ENCODE data around the gene SHC2.
"Not testable (repeated sequence)": the region's sequence is repeated elsewhere in the genome, so short reads cannot be mapped to it uniquely, and the experiment has no call there.

The SHC2 gene

GRCh38 chr19:444677-445210 lies 16.1 kb downstream of the SHC2 start:
- no peak for DNase-seq

- DNase-seq, result no peak
Observed at GRCh38 chr19:443005-443404, 17.8 kb downstream of the SHC2 start.

- DNase-seq, result no peak
Observed at GRCh38 chr19:442085-442484, 18.7 kb downstream of the SHC2 start.

GRCh38 chr19:441213-441836 lies 19.5 kb downstream of the SHC2 start:
- no peak for DNase-seq

- no peak for DNase-seq
Observed at GRCh38 chr19:440391-441212, 20.2 kb downstream of the SHC2 start.

GRCh38 chr19:439167-439900 lies 21.5 kb downstream of the SHC2 start:
- no peak for DNase-seq

GRCh38 chr19:438416-438958 lies 22.3 kb downstream of the SHC2 start:
- DNase-seq, result no peak

GRCh38 chr19:437041-437440 lies 23.8 kb downstream of the SHC2 start:
- no peak for DNase-seq

GRCh38 chr19:436413-436950 lies 24.4 kb downstream of the SHC2 start:
- no peak for DNase-seq

GRCh38 chr19:435707-436412 lies 25.0 kb downstream of the SHC2 start:
- no peak for DNase-seq

GRCh38 chr19:435056-435706 lies 25.7 kb downstream of the SHC2 start:
- DNase-seq, result no peak

- no peak for DNase-seq
Observed at GRCh38 chr19:434152-434960, 26.5 kb downstream of the SHC2 start.

- no peak for DNase-seq
Observed at GRCh38 chr19:430701-431100, 30.1 kb downstream of the SHC2 start.

GRCh38 chr19:428149-428548 lies 32.7 kb downstream of the SHC2 start:
- DNase-seq, result no peak

- not testable (repeated sequence) for DNase-seq
Observed at GRCh38 chr19:427675-428074, 33.2 kb downstream of the SHC2 start.

GRCh38 chr19:426725-427445 lies 33.9 kb downstream of the SHC2 start:
- DNase-seq, result no peak

- DNase-seq, result no peak
Observed at GRCh38 chr19:425056-425455, 35.8 kb downstream of the SHC2 start.

- no peak for DNase-seq
Observed at GRCh38 chr19:424546-424945, 36.3 kb downstream of the SHC2 start.

- DNase-seq, result no peak
Observed at GRCh38 chr19:423691-424466, 37.0 kb downstream of the SHC2 start.

- DNase-seq, result not testable (repeated sequence)
Observed at GRCh38 chr19:422917-423226, 38.0 kb downstream of the SHC2 start.
